Pancreas (tissue), 10 donors: Measurements from ENCODE around the gene C21orf91. TPM values are rescaled to one million over a fixed set of nuclear protein-coding genes. Genes with fewer than 3 reads are reported as not detected.

Experiments
- ATAC-seq, 4 donors: fragments of 200-7000 bp; cut with Tn5 transposase; one replicate each; pipeline versions ENCODE4 v1.8.0 to v1.9.1; 2020; ENCODE audit warnings: mild to moderate bottlenecking in 4 of 4, moderate library complexity in 4 of 4
- DNase-seq, 6 donors: peaks; one replicate each; pipeline ENCODE4 v3.0.0-alpha.2; 2020
- FAIRE-seq: peaks from 2 replicates; lab custom pipeline; 2012; peaks lifted over from hg19 to GRCh38; lab: Jason Lieb, UNC
- H3K27ac ChIP-seq, 4 donors: fragments of 200-600 bp; sonication (generic); 1 replicate in 3 of 4; 2 replicates in 1 of 4; pipeline versions ENCODE4 v1.5.0 to v1.8.0; 2020
- H3K27me3 ChIP-seq, 4 donors: fragments of 200-600 bp; one replicate each; pipeline ENCODE4 v1.8.0; 2021
- H3K36me3 ChIP-seq, 3 donors: fragments of 200-600 bp; sonication (generic) in 1 of 3; one replicate each; pipeline versions ENCODE4 v1.5.0 to v1.8.0; 2020 to 2021
- H3K4me1 ChIP-seq, 3 donors: fragments of 200-600 bp; one replicate each; pipeline ENCODE4 v1.8.0; 2021
- H3K4me3 ChIP-seq, 4 donors: fragments of 200-600 bp; sonication (generic) in 2 of 4; one replicate each; pipeline versions ENCODE4 v1.5.0 to v1.8.0; 2020 to 2021
- H3K9me3 ChIP-seq, 4 donors: fragments of 200-600 bp; one replicate each; pipeline ENCODE4 v1.8.0; 2021
- WGBS, 2 donors: extraction: QIAGEN DNeasy Blood & Tissue Kit; methylation state at CpG; one replicate each; pipeline ENCODE4 v1.1.7; 2013; 5-methylcytosine and 5-hydroxymethylcytosine counted together
- intact Hi-C, 3 donors: fragments of 100-400 bp; cut with DNase I; formaldehyde crosslinking; loops; one replicate each; pipeline versions ENCODE4 v1.11.1 to v1.14.2; 2022
- polyA plus RNA-seq, 2 donors: library from polyadenylated mRNA; stranded (reverse); fragments of 200-250 nt; gene quantifications; one replicate each; pipeline ENCODE4 v1.2.3, GENCODE V29; 2013
- total RNA-seq, 6 donors: library from RNA; stranded (reverse); fragmentation: NEBNext Ultra II Directional in 4 of 6; extraction: Animal tissue kit (Norgen Biotek cat#: 25700) in 4 of 6; gene quantifications; one replicate each; pipeline versions ENCODE4 v1.2.1 to v1.2.4, GENCODE V29; 2021 to 2023
- TF ChIP-seq, protein P1 (sequence below), 4 donors: fragments of 200-600 bp; sonication (generic) in 3 of 4; IDR thresholded peaks; one replicate each; pipeline versions ENCODE4 v1.5.0 to v1.8.0; 2021; ENCODE audit warnings: antibody characterized with exemption in 4 of 4
- donor health status: healthy with polysubstance abuse.
- donor health status: DM: no; HTN: no; CAD: no; lungs with moderate emphysema.
- donor health status: DM: no; HTN: no; CAD: no.
- donor health status: control.
- donor health status: control.
- donor health status: Bipolar disorder and iron deficiency.
- donor health status: DM: yes; HTN: yes; CAD: no.
- donor health status: DM: no; HTN: no; CAD: no.
- donor health status: DM: no; HTN: no; CAD: no.
- donor health status: DM: yes; HTN: yes; CAD: no.

C21orf91 gene
- total and polyA plus RNA-seq, 8 donors = 1.1 to 8.1 (median 3.5) TPM

DNA sequence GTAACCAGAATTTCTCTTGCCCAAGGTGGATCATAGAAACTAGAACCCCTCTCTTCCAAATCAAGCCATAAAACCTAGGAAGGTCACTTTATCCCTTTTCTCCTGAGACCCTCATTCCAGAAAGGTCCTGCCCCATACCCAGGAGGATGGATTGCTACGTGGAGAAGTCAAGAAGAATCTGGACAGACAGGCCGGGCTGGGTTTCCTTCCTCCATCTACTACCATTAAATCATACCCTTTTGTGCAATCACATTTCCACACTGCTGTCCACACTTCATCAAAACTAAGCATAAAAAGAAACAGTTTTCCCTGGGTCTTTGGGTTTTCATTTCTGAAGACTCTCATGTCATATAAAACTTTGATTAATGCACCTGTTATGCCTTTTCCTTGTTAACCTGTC lies 65.4 kb downstream of the C21orf91 start:
- H3K27me3 ChIP-seq = no peaks in the 10 kb centered on the region
- H3K4me1 ChIP-seq = no peaks in the 10 kb centered on the region
- TF ChIP-seq, protein P1, sequence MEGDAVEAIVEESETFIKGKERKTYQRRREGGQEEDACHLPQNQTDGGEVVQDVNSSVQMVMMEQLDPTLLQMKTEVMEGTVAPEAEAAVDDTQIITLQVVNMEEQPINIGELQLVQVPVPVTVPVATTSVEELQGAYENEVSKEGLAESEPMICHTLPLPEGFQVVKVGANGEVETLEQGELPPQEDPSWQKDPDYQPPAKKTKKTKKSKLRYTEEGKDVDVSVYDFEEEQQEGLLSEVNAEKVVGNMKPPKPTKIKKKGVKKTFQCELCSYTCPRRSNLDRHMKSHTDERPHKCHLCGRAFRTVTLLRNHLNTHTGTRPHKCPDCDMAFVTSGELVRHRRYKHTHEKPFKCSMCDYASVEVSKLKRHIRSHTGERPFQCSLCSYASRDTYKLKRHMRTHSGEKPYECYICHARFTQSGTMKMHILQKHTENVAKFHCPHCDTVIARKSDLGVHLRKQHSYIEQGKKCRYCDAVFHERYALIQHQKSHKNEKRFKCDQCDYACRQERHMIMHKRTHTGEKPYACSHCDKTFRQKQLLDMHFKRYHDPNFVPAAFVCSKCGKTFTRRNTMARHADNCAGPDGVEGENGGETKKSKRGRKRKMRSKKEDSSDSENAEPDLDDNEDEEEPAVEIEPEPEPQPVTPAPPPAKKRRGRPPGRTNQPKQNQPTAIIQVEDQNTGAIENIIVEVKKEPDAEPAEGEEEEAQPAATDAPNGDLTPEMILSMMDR (IDR thresholded peaks at IDR 0.05) = no peak
- no peaks in the 10 kb centered on the region for H3K9me3 ChIP-seq
- no peak for DNase-seq
- 45 to 46% methylated on average over 2 of the region's 2 CpGs for WGBS, 2 donors
- FAIRE-seq = no peak
- H3K36me3 ChIP-seq = no peaks in the 10 kb centered on the region
- no peak for ATAC-seq
- H3K4me3 ChIP-seq = no peak overlapping the region
- intact Hi-C loops = loop anchor here in 1 of 3 donors (5.0 kb wide), 1 partner anchor 51 kb away; no protein-coding TSS in a partner anchor
- H3K27ac ChIP-seq = no peak overlapping the region

GRCh38 chr21:17752171-17752570 lies 67.0 kb downstream of the C21orf91 start:
- Histone ChIP-seq H3K4me3 (no peak overlapping the region), H3K9me3 (no peaks in the 10 kb centered on the region), H3K4me1 (no peaks in the 10 kb centered on the region), H3K27me3 (no peaks in the 10 kb centered on the region), H3K27ac (no peak overlapping the region), H3K36me3 (no peaks in the 10 kb centered on the region)
- TF ChIP-seq, protein P1 (IDR thresholded peaks at IDR 0.05) = no peak
- WGBS, 2 donors = 56 to 77% methylated on average over 2 of the region's 2 CpGs
- FAIRE-seq (no peak), ATAC-seq (no peak), DNase-seq (no peak)
- intact Hi-C loops = loop anchor here in 1 of 3 donors (5.0 kb wide), 1 partner anchor 50 kb away; no protein-coding TSS in a partner anchor

DNA sequence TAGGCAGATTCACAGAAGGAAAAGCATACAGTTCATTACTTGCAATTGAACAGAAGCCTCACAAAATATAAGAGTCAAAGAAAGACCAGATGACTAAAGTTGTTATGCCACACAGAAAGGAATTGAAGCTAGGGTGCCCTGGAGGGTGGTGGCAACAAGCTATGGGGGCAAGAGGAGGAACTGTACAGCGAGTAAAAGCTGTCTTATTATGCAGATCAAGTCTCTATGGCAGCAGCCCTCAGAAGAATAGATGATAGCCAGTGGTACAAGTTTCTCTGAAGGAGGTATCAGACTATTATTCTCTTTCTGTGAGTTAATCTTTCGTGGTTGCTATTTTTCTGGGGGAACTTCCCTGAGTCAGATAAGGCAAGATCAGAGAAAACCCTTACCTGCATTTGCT lies 72.2 kb downstream of the C21orf91 start:
- Histone ChIP-seq H3K4me3 (no peak overlapping the region), H3K27me3 (no peaks in the 10 kb centered on the region), H3K27ac (no peak overlapping the region), H3K9me3 (no peaks in the 10 kb centered on the region), H3K36me3 (no peaks in the 10 kb centered on the region), H3K4me1 (no peaks in the 10 kb centered on the region)
- 45% methylated on average over 2 of the region's 2 CpGs for WGBS, 2 donors
- FAIRE-seq = no peak
- no peak for ATAC-seq
- TF ChIP-seq, protein P1 (IDR thresholded peaks at IDR 0.05) = no peak
- no peak for DNase-seq
- intact Hi-C loops = no loop called here

DNA sequence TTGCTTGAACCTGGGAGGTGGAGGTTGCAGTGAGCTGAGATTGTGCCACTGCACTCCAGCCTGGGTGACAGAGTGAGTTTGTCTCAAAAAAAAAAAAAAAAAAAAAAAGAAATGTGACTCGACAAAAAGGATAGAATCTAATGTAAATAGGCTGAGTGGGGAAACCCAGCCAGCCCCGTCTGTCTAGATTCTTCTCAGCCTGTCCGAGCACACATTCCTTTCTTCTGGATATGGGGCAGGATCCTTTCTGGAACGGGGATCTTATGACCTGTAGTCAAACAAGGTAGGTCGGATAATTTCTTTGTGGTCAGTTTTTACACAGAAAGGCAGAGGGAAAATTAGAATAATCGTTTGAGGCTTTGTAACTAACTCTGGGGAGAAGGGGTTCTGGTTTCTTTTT lies 74.1 kb downstream of the C21orf91 start:
- Histone ChIP-seq H3K36me3 (no peaks in the 10 kb centered on the region), H3K27ac (no peak overlapping the region), H3K4me1 (no peaks in the 10 kb centered on the region), H3K4me3 (no peak overlapping the region), H3K9me3 (no peaks in the 10 kb centered on the region), H3K27me3 (no peaks in the 10 kb centered on the region)
- FAIRE-seq (no peak), ATAC-seq (no peak), DNase-seq (no peak)
- 67 to 72% methylated on average over 6 of the region's 6 CpGs for WGBS, 2 donors
- TF ChIP-seq, protein P1 (IDR thresholded peaks at IDR 0.05) = no peak
- intact Hi-C loops = no loop called here

GRCh38 chr21:17742940-17743592 lies 76.1 kb downstream of the C21orf91 start:
- Histone ChIP-seq H3K4me3 (no peak overlapping the region), H3K4me1 (no peaks in the 10 kb centered on the region), H3K27me3 (no peaks in the 10 kb centered on the region), H3K36me3 (no peaks in the 10 kb centered on the region), H3K27ac (peak overlapping the region in 2 of 4 donors; percentile 66 to 67), H3K9me3 (no peaks in the 10 kb centered on the region)
- 84 to 89% methylated on average over 2 of the region's 2 CpGs for WGBS, 2 donors
- intact Hi-C loops = no loop called here
- no peak for DNase-seq
- TF ChIP-seq, protein P1 (IDR thresholded peaks at IDR 0.05) = no peak
- FAIRE-seq = no peak
- ATAC-seq = no peak
